K562 (cell line): ENCODE measurements around the gene AGO3. TPM values are rescaled to one million over a fixed set of nuclear protein-coding genes. Genes with fewer than 3 reads are reported as not detected.
A peak's percentile ranks its signal among the peaks of the same experiment; 100 is the strongest.

Source experiments
- AFF1 ChIP-seq, 2 experiments: fragments of 450-650 bp; IDR thresholded peaks; 2 replicates each; pipeline ENCODE4 v1.6.1; 2018; ENCODE audit warnings: mild to moderate bottlenecking in 2 of 2, low read depth in 1 of 2; ENCODE audit not compliant: partially characterized antibody in 2 of 2
- ATF7 ChIP-seq: fragments of 450-650 bp; IDR thresholded peaks from 2 replicates; pipeline ENCODE4 v1.7.1; 2014; ENCODE audit warnings: mild to moderate bottlenecking, moderate library complexity
- ELK3 ChIP-seq: fragments of 450-650 bp; formaldehyde crosslinking; IDR thresholded peaks from 2 replicates; pipeline ENCODE4 v1.4.0; 2020; ENCODE audit warnings: mild to moderate bottlenecking
- HINFP ChIP-seq: fragments of 450-650 bp; conservative IDR thresholded peaks from 2 replicates; pipeline ENCODE4 v1.6.1; 2016; ENCODE audit warnings: missing genetic modification characterization, low read depth, mild to moderate bottlenecking, control low read depth, missing compliant biosample characterization
- KLF13 ChIP-seq: fragments of 450-650 bp; IDR thresholded peaks from 2 replicates; pipeline ENCODE4 v1.6.1; 2016; ENCODE audit warnings: missing genetic modification characterization, low read depth, mild to moderate bottlenecking, missing compliant biosample characterization, moderate library complexity, borderline replicate concordance
- MXI1 ChIP-seq: IDR thresholded peaks from 2 replicates; pipeline ENCODE4 v1.6.1; 2011; ENCODE audit warnings: low read depth, mild to moderate bottlenecking, improper control_type of control experiment, low read length
- NFE2 ChIP-seq: IDR thresholded peaks from 2 replicates; pipeline ENCODE4 v1.6.1; 2014; ENCODE audit warnings: antibody characterized with exemption, low read depth
- TARDBP ChIP-seq: fragments of 450-650 bp; IDR thresholded peaks from 2 replicates; pipeline ENCODE4 v1.6.1; 2016
- TRIM28 ChIP-seq: fragments of 450-650 bp; IDR thresholded peaks from 2 replicates; pipeline ENCODE4 v1.6.1; 2017
- ZBTB26 ChIP-seq: fragments of 450-650 bp; formaldehyde crosslinking; IDR thresholded peaks from 2 replicates; pipeline ENCODE4 v1.4.0; 2022; ENCODE audit warnings: missing genetic modification characterization
- ZBTB8A ChIP-seq: fragments of 450-650 bp; IDR thresholded peaks from 2 replicates; pipeline ENCODE4 v1.6.1; 2018; ENCODE audit warnings: mild to moderate bottlenecking, moderate library complexity; ENCODE audit not compliant: partially characterized antibody
- ZNF143 ChIP-seq: sonication (generic); formaldehyde crosslinking; IDR thresholded peaks from 2 replicates; pipeline ENCODE4 v1.9.0; 2022; ENCODE audit warnings: mild to moderate bottlenecking, missing genetic modification reagents
- ZNF174 ChIP-seq: fragments of 250-450 bp; sonication (Bioruptor Pico); IDR thresholded peaks from 2 replicates; pipeline ENCODE4 v1.4.0; 2020; ENCODE audit warnings: mild to moderate bottlenecking
- ZNF224 ChIP-seq: sonication (generic); formaldehyde crosslinking; IDR thresholded peaks from 2 replicates; pipeline ENCODE4 v1.8.0; 2022; ENCODE audit warnings: mild to moderate bottlenecking, missing genetic modification reagents
- ZNF274 ChIP-seq: IDR thresholded peaks from 2 replicates; pipeline ENCODE4 v1.6.1; 2011; ENCODE audit warnings: low read depth, mild to moderate bottlenecking, low read length, moderate library complexity, borderline replicate concordance
- ZNF57 ChIP-seq: fragments of 450-650 bp; formaldehyde crosslinking; IDR thresholded peaks from 2 replicates; pipeline ENCODE4 v1.4.0; 2020; ENCODE audit warnings: mild to moderate bottlenecking, moderate library complexity
- ZNF583 ChIP-seq: fragments of 250-450 bp; sonication (Bioruptor Pico); IDR thresholded peaks from 2 replicates; pipeline ENCODE4 v1.4.0; 2020
- ZNF668 ChIP-seq: fragments of 250-450 bp; sonication (Bioruptor Pico); IDR thresholded peaks from 2 replicates; pipeline ENCODE4 v1.8.0; 2022; ENCODE audit warnings: mild to moderate bottlenecking, inconsistent platforms
- ZNF76 ChIP-seq: fragments of 250-450 bp; sonication (Bioruptor Pico); IDR thresholded peaks from 2 replicates; pipeline ENCODE4 v1.4.0; 2020; ENCODE audit warnings: mild to moderate bottlenecking, moderate library complexity, borderline replicate concordance
- polyA plus RNA-seq, 8 experiments: library from polyadenylated mRNA; depleted of rRNA in 4 of 8; stranded (reverse) in 5 of 8; unstranded in 3 of 8; fragments of >200 nt; fragmentation: Nextera tagmentation in 2 of 8; fragmentation: Illumina TruSeq in 1 of 8; extraction: Ambion mirVana in 2 of 8; extraction: Trizol in 1 of 8; gene quantifications; 2 replicates each; pipeline versions ENCODE4 v1.2.1 to v1.2.3, GENCODE V29; 2011 to 2014; ENCODE audit warnings: inconsistent platforms in 1 of 8, missing spikeins in 1 of 8
- total RNA-seq, 7 experiments: library from RNA; depleted of rRNA in 6 of 7; stranded (reverse); fragments of >200 nt in 6 of 7; fragmentation: Illumina TruSeq in 2 of 7; extraction: Trizol in 2 of 7; gene quantifications; 2 replicates each; pipeline versions ENCODE4 v1.2.1 to v1.2.3, GENCODE V29; 2011 to 2021; ENCODE audit warnings: low replicate concordance in 1 of 7

The AGO3 gene
- total and polyA plus RNA-seq, 9 of the 15 experiments (the other 6 are each of a cell fraction or from before 2014, with no cell fraction given) = 4.5 to 41.5 (median 22.7) TPM

GRCh38 chr1:35930593-35931445 lies at the start of gene AGO3 (continued):
- TF ChIP-seq AFF1 (IDR thresholded peaks at IDR 0.05; ENCODE audit: low read depth in 1 of 2, partially characterized antibody in 2 of 2) (no peak), HINFP (tag) (no peak), ZNF274 (0 out of 2 replicates have a peak, but pooled peaks have one; percentile 11), ELK3 (CRISPR knock-in tag) (no peak), ZBTB26 (CRISPR knock-in tag) (no peak), ZNF583 (CRISPR knock-in tag) (no peak), TARDBP (0 out of 2 replicates have a peak, but pooled peaks have one; percentile 81), KLF13 (tag) (peak; percentile 28; the same call in 1 of the 2 replicates), ZNF174 (CRISPR knock-in tag) (no peak), ZNF224 (CRISPR knock-in tag) (peak; percentile 77; the same call in 1 of the 2 replicates), ZNF143 (CRISPR knock-in tag) (0 out of 2 replicates have a peak, but pooled peaks have one; percentile 30), MXI1 (peak; percentile 7; the same call in 1 of the 2 replicates), TRIM28 (no peak), ZNF57 (no peak), ZNF76 (CRISPR knock-in tag) (no peak; the same call in 1 of the 2 replicates), NFE2 (0 out of 2 replicates have a peak, but pooled peaks have one; percentile 2), ZBTB8A (no peak), ATF7 (peak; percentile 86), ZNF668 (CRISPR knock-in tag) (no peak)
